Activated naive CD8-positive, alpha-beta T cell treated with anti-CD3 and anti-CD28 coated beads for 36 hours (primary cell): ENCODE data around the gene TMC5. TPM values are rescaled to one million over a fixed set of nuclear protein-coding genes. Genes with fewer than 3 reads are reported as not detected.
"Not testable (repeated sequence)": the region's sequence is repeated elsewhere in the genome, so short reads cannot be mapped to it uniquely, and the experiment has no call there.

ENCODE experiments used
- DNase-seq: peaks from one replicate; pipeline ENCODE4 v3.0.0; 2021
- H3K27ac Mint-ChIP-seq: one replicate; pipeline ENCODE4 v1.8.0; 2022; ENCODE audit warnings: mild to moderate bottlenecking, moderate library complexity, mixed read lengths
- H3K27me3 Mint-ChIP-seq: one replicate; pipeline ENCODE4 v1.8.0; 2022; ENCODE audit warnings: mild to moderate bottlenecking, mixed read lengths
- H3K36me3 Mint-ChIP-seq: one replicate; pipeline ENCODE4 v1.8.0; 2021; ENCODE audit warnings: mild to moderate bottlenecking, mixed read lengths
- H3K4me1 Mint-ChIP-seq: one replicate; pipeline ENCODE4 v1.8.0; 2021; ENCODE audit warnings: mixed read lengths
- H3K4me3 Mint-ChIP-seq: one replicate; pipeline ENCODE4 v1.8.0; 2022; ENCODE audit warnings: mild to moderate bottlenecking, moderate library complexity, mixed read lengths
- H3K9me3 Mint-ChIP-seq: one replicate; pipeline ENCODE4 v1.8.0; 2022; ENCODE audit warnings: mixed read lengths
- total RNA-seq, 2 experiments: library from RNA; stranded (reverse); gene quantifications; one replicate each; pipeline ENCODE4 v1.2.3, GENCODE V29; 2021

Gene TMC5
- total RNA-seq, 2 experiments from 2014 or later: not detected

DNA sequence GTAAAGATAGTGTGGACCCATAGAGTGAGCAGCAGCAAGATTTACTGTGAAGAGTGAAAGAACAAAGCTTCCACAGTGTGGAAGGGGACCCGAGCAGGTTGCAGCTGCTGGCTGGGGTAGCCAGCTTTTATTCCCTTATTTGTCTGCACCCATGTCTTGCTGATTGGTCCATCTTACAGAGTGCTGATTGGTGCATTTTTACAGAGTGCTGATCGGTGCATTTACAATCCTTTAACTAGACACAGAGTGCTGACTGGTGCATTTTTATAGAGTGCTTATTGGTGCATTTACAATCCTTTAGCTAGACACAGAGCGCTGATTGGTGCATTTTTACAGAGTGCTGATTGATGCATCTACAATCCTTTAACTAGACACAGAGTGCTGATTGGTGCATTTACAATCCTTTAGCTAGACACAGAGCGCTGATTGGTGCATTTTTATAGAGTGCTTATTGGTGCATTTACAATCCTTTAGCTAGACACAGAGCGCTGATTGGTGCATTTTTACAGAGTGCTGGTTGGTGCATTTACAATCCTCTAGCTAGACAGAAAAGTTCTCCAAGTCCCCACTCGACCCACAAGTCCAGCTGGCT lies 26.4 kb upstream of the TMC5 start:
- H3K27ac Mint-ChIP-seq, H3K4me1 Mint-ChIP-seq: not testable (repeated sequence)

DNA sequence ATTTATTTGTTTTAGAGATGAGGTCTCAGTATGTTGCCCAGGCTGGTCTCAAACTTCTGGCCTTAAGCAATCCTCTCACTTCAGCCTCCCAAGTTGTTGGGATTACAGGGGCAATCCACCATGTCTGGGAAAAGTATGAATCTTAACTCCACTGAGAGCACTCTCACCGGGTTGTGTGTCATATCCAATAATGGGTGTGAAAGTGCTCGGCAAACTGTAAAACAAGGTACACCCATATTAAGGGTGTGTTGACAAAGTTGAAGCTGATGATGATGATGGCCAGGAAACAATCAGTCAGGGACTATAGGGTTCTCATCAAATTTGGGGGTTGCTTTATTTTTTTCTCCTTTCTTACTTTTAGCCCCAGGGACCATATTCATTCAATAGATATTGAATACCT lies 25.3 kb upstream of the TMC5 start:
- no peak overlapping the region for H3K4me3 Mint-ChIP-seq
- H3K36me3 Mint-ChIP-seq: no peaks in the 10 kb centered on the region
- no peak for DNase-seq
- H3K27ac Mint-ChIP-seq: no peak overlapping the region
- H3K4me1 Mint-ChIP-seq: peaks cover 5% of the 10 kb centered on the region
- peaks cover 2% of the 10 kb centered on the region for H3K9me3 Mint-ChIP-seq
- H3K27me3 Mint-ChIP-seq: peaks cover 48% of the 10 kb centered on the region

More for the DNA sequence above, 26.4 kb upstream of the TMC5 start:
- not testable (repeated sequence) for DNase-seq, H3K4me3 Mint-ChIP-seq, H3K36me3 Mint-ChIP-seq, H3K9me3 Mint-ChIP-seq
- H3K27me3 Mint-ChIP-seq: peaks cover 42% of the 10 kb centered on the region

DNA sequence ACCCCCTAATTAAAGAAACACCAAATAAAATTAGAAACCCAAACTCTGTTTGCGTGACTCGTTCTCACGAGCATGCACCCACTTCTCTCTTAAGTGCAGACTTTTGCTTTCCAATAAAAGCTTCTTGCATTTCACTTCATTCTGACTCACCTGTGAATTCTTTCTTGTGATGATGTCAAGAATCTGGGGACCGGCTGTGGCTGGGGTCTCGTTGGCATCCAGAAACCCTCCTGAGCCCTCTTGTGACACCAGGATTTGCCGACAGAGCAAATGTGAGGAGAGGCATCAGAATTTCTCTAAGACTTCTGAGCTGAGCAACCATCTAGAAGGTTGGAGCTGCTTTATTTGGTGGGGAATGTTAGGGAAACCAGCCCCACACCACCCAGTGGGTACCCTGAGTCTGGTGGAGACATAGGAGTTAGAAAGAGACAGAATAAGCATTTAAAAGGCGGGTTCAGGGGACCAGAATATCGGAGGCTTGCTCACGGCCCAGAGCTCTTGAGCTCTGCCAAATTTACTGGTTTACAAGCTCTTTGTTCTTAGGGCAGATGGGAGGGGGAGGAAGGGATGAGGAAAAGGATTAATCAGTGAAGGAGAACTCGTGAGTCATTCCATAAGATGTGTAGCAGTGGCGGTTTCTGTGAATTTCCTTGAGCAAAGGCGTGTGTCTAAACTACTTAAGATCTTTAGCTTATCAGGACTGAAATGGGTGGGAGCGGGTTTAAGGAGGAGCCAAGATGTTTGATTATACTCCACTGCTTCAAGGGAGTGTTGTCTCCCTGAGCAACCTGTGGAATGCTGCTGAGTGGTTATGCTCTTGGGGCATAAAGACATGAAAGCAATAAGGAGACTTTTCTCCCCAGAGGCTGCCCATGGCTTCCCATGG lies 24.2 kb upstream of the TMC5 start:
- Mint-ChIP-seq H3K4me1 (peaks cover 5% of the 10 kb centered on the region), H3K9me3 (peaks cover 2% of the 10 kb centered on the region), H3K27me3 (peaks cover 43% of the 10 kb centered on the region), H3K4me3 (no peak overlapping the region), H3K27ac (no peak overlapping the region), H3K36me3 (no peaks in the 10 kb centered on the region)
- no peak for DNase-seq

DNA sequence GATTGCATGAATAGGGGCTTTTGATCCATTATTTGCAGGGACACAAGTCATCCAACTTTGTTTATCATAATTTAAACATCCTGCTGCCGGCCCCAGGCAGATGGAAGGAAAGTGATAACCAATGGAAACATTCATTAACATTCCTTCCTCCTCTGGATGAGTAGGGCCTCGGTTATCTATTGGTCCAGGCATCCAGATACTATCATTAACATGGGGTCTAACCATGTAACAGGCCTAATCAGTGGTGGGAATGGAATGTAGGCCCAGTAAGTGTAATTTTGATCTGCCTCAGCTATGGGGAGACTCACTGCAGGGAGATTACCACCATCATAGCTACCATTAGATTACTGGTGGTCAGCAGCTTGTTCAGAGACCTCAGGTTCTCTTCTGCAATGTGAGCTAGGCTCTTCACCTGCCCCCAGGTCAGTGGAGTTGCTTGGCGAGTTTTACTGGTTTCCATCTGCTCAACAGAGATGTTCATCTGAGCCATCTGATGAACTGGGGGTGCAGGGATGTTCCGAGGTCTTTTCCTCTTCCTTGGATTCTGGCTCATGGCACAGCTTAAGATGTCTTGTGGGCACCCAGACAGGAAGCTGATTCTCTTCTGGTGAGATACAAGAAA lies 21.9 kb upstream of the TMC5 start:
- H3K4me1 Mint-ChIP-seq, H3K9me3 Mint-ChIP-seq, H3K4me3 Mint-ChIP-seq, H3K36me3 Mint-ChIP-seq, H3K27ac Mint-ChIP-seq, DNase-seq: not testable (repeated sequence)
- peaks cover 33% of the 10 kb centered on the region for H3K27me3 Mint-ChIP-seq

DNA sequence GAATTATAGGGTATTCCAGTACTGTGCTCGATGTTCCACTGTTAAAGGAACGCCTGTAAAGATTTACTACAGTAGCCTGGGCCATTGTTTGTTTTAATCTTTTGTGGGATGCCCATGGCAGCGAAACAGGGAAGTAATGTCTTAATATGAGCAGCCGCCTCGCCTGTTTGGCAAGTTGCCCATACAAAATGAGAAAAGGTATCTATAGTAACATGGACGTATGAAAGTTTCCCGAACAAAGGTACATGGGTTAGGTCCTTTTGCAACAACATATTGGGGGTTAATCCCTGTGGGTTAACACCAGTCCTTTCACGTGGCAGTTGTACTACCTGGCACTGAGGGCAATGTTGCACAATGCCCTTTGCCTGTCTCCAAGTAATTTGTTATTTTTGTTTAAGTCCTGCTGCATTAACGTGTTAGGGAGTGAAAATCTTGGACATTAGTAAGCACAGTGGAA lies 21.1 kb upstream of the TMC5 start:
- H3K27me3 Mint-ChIP-seq: peaks cover 28% of the 10 kb centered on the region
- no peak overlapping the region for H3K27ac Mint-ChIP-seq
- H3K9me3 Mint-ChIP-seq: peaks cover 10% of the 10 kb centered on the region
- DNase-seq: no peak
- no peaks in the 10 kb centered on the region for H3K4me1 Mint-ChIP-seq
- no peaks in the 10 kb centered on the region for H3K36me3 Mint-ChIP-seq
- H3K4me3 Mint-ChIP-seq: no peak overlapping the region

DNA sequence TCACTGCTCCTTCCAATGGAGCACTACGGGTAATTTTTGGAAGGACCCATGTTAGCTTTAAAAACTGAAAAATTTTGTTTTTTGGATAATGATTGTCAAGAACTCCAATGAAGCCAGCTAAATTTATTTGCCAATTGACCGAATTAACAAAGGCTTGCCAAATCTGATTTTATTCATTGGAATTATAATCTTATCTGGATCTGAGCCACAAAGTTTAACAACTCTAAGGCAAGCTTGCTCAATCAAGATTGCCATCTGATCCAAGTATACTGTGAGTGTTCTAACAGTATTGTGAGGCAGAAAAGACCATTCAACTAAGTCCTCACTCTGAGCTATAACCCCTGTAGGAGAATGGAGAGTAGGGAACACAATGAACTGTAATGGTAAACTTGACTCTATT lies 20.3 kb upstream of the TMC5 start:
- peaks cover 28% of the 10 kb centered on the region for H3K27me3 Mint-ChIP-seq
- H3K9me3 Mint-ChIP-seq: peaks cover 16% of the 10 kb centered on the region
- not testable (repeated sequence) for H3K36me3 Mint-ChIP-seq, DNase-seq, H3K4me1 Mint-ChIP-seq, H3K27ac Mint-ChIP-seq, H3K4me3 Mint-ChIP-seq

DNA sequence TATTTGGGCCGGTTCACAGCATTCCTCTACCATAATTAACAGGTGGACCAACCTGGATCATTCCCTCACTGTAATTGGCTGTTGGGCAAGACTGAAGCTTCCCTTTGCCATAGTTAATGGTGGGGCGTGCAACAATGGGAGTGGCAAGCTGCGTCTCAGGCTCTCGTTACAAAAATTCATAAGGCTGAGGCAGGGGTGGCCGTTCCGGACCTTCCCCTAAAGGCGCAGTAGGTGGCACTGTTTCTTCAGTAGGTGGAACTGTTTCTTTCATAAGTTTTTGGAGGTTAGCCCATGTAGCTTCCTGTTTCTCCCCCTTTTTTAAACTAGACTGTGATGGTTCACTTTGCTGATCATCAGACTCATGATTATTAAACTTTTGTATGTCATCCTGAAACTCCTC lies 17.0 kb upstream of the TMC5 start:
- Mint-ChIP-seq H3K27me3 (peaks cover 34% of the 10 kb centered on the region), H3K4me3 (no peak overlapping the region), H3K4me1 (no peaks in the 10 kb centered on the region), H3K36me3 (no peaks in the 10 kb centered on the region), H3K9me3 (peaks cover 19% of the 10 kb centered on the region), H3K27ac (no peak overlapping the region)
- peak; percentile 3 for DNase-seq

DNA sequence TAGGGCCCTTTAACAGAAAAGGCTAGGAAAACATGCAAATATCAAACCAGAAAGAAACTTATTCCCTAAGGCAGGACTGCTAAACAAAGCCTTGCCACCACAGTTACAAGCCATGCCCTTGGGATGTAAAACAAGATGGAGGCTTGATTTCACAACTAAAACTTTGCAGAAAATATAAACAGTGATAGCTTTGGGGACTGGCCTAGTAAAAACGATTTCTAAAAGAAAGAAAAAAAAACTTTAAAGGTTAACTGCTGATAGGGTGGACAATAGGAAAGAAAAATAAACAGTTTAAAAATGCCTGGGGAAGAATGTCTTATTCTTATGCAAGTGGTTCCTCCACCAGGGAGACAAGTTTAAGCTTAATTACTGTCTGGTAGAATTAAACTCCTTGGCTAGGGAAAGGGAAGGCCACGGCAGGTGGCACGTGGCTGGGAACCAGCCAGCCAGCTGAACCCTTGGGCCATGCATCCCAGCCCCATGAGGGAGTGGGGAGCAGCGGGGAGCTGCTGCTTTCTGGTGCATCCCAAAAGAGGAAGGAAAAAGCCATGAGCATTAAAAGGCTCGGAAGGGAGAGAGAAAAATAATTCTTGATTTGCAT lies 10.7 kb upstream of the TMC5 start:
- Mint-ChIP-seq H3K4me3 (no peak overlapping the region), H3K36me3 (no peaks in the 10 kb centered on the region)
- DNase-seq: no peak

DNA sequence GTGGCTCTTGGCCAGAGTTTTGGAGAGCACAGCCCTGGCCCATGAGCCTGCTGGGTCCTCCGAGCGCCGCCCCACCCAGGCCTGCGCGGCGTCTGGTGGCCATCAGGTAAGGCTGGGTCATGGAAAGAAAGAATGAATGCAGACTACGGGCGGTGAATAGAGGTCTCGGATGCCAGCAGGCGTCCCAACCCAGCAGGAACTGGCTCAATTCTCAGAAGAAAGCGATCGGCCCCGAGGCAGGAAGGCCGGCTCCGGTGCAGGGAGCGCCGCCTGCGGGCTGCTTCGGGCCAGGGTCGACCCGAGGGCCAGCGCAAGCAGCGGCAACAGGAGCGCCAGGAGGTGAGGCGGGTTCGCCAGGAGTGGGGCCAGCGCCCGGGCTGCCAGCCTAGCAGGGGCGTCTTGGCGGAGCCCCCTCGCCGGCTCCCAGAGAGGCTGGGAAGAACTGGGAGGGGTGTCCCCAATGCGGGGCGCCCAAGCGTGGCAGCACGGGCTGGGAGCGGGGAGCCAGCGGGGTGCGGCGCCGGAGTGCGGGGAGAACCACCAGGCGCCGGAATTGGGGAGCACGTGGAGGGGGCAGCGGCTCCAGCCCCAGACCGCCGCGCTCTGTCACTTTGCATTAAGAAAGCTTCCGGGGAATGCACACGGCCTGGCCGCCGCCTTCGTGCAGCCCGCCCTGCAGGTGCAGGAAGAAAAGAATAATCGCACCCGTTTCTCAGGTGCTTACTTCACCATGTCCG lies 7.1 kb upstream of the TMC5 start:
- H3K4me1 Mint-ChIP-seq: peaks cover 3% of the 10 kb centered on the region
- no peak overlapping the region for H3K27ac Mint-ChIP-seq

More for the DNA sequence above, 10.7 kb upstream of the TMC5 start:
- Mint-ChIP-seq H3K4me1 (peaks cover 3% of the 10 kb centered on the region), H3K9me3 (peaks cover 19% of the 10 kb centered on the region), H3K27ac (no peak overlapping the region), H3K27me3 (peaks cover 42% of the 10 kb centered on the region)

DNA sequence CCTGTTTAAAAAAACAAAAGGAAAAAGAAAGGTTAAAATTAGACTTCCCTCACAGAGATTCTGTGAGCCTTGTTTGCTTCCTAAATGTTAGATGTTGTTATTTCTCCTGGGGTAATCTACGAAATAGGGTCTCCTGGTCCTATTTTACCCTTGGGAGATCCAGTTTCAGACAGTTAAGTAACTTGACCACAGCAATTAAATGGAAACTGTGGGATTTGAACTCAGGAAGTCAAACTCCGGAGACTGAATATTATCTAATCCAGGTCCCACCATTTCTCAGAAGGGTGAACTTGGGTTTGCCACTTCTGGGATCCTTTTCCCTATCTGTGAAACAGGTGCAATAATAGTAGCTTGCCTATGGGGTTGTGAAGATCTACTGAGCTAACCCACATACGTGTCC lies 6.4 kb upstream of the TMC5 start:
- Mint-ChIP-seq H3K27ac (no peak overlapping the region), H3K36me3 (no peaks in the 10 kb centered on the region), H3K4me1 (peaks cover 3% of the 10 kb centered on the region), H3K4me3 (no peak overlapping the region), H3K9me3 (peaks cover 11% of the 10 kb centered on the region), H3K27me3 (peaks cover 56% of the 10 kb centered on the region)
- no peak for DNase-seq

More for the DNA sequence above, 7.1 kb upstream of the TMC5 start:
- H3K4me3 Mint-ChIP-seq: no peak overlapping the region
- peaks cover 52% of the 10 kb centered on the region for H3K27me3 Mint-ChIP-seq
- peaks cover 13% of the 10 kb centered on the region for H3K9me3 Mint-ChIP-seq
- H3K36me3 Mint-ChIP-seq: no peaks in the 10 kb centered on the region
- DNase-seq: peak; percentile 2

DNA sequence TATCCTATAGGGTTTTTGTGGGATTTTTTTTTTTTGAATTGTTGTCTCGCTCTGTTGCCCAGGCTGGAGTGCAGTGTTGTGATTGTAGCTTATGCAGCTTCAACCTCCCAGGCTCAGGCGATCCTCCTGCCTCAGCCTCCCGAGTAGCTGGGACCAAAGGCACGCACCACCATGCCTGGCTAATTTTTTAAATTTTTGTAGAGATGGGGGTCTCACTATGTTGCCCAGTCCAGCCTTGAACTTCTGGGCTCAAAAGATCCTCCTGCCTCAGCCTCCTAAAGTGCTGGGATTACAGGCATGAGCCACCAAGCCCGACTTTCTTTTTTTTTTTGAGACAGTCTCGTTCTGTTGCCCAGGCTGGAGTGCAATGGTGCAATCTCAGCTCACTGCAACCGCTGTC lies 5.6 kb upstream of the TMC5 start:
- peaks cover 56% of the 10 kb centered on the region for H3K27me3 Mint-ChIP-seq
- H3K36me3 Mint-ChIP-seq, H3K9me3 Mint-ChIP-seq, DNase-seq, H3K4me3 Mint-ChIP-seq, H3K4me1 Mint-ChIP-seq, H3K27ac Mint-ChIP-seq: not testable (repeated sequence)

DNA sequence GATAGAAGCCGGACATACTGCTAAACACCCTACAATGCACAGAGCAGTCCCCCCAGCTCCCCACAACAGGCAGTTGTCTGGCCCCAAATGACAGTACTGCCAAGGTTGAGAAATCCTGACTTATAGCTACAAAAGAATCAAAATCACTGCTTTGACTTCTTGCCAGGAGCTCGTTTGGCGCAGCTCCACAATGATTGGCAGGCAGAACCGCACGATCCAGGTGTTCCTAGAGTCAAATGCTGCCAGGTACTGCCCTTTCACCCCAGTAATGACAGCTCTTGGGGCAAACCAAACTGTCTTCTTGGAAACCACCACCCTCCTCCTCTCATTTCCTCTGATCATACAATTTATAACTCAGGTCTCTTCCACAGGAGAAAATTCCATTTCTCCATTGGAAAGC lies 2.2 kb upstream of the TMC5 start:
- H3K27ac Mint-ChIP-seq: no peak overlapping the region
- no peak for DNase-seq
- H3K4me3 Mint-ChIP-seq: no peak overlapping the region
- no peaks in the 10 kb centered on the region for H3K36me3 Mint-ChIP-seq
- H3K27me3 Mint-ChIP-seq: peaks cover 42% of the 10 kb centered on the region
- peaks cover 3% of the 10 kb centered on the region for H3K4me1 Mint-ChIP-seq
- H3K9me3 Mint-ChIP-seq: no peaks in the 10 kb centered on the region

DNA sequence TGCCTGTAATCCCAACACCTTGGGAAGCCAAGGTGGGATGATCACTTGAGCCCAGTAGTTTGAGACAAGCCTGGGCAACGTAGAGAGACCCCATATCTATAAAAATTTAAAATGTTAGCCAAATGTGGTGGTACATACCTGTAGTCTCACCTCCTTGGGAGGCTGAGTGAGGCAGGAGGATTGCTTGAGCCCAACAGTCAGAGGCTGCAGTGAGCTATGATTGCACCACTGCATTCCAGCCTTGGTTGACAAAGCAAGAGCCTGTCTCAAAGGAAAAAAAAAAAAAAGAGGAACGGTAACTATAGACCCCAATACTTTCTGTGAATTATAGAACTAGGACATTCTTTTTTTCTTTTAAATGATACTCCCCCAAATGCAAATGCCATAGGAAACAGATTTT lies 1.8 kb upstream of the TMC5 start:
- DNase-seq: no peak
- Mint-ChIP-seq H3K4me1 (peaks cover 3% of the 10 kb centered on the region), H3K4me3 (no peak overlapping the region), H3K27me3 (peaks cover 39% of the 10 kb centered on the region), H3K36me3 (no peaks in the 10 kb centered on the region), H3K27ac (no peak overlapping the region), H3K9me3 (peaks cover 3% of the 10 kb centered on the region)

DNA sequence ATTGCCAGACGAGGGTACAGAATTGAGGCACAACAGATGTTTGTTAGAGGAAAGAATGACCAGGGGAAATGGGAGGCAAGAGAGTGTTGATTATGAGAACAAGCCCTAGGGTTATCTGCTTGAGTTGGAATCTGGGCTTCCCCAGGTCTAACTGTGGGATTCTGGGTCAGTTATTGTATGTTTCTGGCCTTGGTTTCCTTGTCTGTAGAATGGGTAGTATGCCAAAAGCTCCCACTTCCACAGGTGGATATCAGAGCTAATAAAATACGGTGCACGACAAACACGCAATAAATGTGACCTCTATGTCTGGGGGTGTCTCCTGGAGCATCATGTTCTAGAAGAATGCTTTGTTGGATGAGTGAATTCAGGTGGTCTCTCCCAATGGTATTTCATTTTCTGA lies 517 bp downstream of the TMC5 start:
- H3K4me1 Mint-ChIP-seq: no peaks in the 10 kb centered on the region
- H3K27ac Mint-ChIP-seq: no peak overlapping the region
- peaks cover 17% of the 10 kb centered on the region for H3K27me3 Mint-ChIP-seq
- peaks cover 6% of the 10 kb centered on the region for H3K9me3 Mint-ChIP-seq
- no peak overlapping the region for H3K4me3 Mint-ChIP-seq
- H3K36me3 Mint-ChIP-seq: no peaks in the 10 kb centered on the region
- DNase-seq: no peak

DNA sequence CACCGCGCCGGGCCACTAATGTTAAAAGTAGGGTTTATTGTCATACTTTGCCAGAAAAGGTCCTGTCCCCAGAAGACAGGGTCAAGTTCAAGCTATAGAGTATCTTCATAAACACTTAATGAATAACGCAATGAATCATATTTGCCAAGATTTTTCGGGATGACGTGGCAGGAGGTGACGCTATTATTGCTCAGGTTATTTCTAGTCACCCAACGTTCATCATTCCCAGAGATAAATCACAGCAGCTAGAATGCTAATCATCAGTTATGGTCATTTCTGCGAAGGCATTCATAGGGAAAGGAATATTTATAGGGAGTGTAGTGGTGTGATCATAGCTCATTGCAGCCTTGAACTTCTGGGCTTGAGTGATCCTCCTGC lies 2.0 kb downstream of the TMC5 start:
- peaks cover 5% of the 10 kb centered on the region for H3K27me3 Mint-ChIP-seq
- H3K4me3 Mint-ChIP-seq: no peak overlapping the region
- H3K9me3 Mint-ChIP-seq: peaks cover 6% of the 10 kb centered on the region
- H3K36me3 Mint-ChIP-seq: no peaks in the 10 kb centered on the region
- no peak overlapping the region for H3K27ac Mint-ChIP-seq
- DNase-seq: no peak
- H3K4me1 Mint-ChIP-seq: no peaks in the 10 kb centered on the region
